Measurements from ENCODE around the gene ADA. TPM values are rescaled to one million over a fixed set of nuclear protein-coding genes. Genes with fewer than 3 reads are reported as not detected.

ADA gene
- total and polyA plus RNA-seq, 2 of the 4 experiments (the other 2 are of a cell fraction), result 8.1 to 11.0 TPM

- in situ Hi-C loops (cut with MboI; ENCODE audit: low sequenced_read_pairs) (no loop called here), intact Hi-C loops (cut with micrococcal nuclease) (no loop called here), dilution Hi-C loops (cut with HindIII; ENCODE audit: low sequenced_read_pairs, unreplicated experiment) (no loop called here)
- no peak for TF ChIP-seq CEBPB (IDR thresholded peaks at IDR 0.05; ENCODE audit: low read depth, low read length)
- no peak for TF ChIP-seq MXI1 (IDR thresholded peaks at IDR 0.05; ENCODE audit: borderline replicate concordance, low read depth, low read length)
- no peak for TF ChIP-seq USF2 (IDR thresholded peaks at IDR 0.05; ENCODE audit: low read depth, low read length)
- TF ChIP-seq RCOR1 (IDR thresholded peaks at IDR 0.05; ENCODE audit: insufficient replicate concordance, low read length), result no peak
- no peak for TF ChIP-seq BHLHE40 (IDR thresholded peaks at IDR 0.05; ENCODE audit: low read depth, low read length)
- no peak for TF ChIP-seq MAZ (IDR thresholded peaks at IDR 0.05; ENCODE audit: borderline replicate concordance, low read depth, low read length)
- TF ChIP-seq, protein P1, sequence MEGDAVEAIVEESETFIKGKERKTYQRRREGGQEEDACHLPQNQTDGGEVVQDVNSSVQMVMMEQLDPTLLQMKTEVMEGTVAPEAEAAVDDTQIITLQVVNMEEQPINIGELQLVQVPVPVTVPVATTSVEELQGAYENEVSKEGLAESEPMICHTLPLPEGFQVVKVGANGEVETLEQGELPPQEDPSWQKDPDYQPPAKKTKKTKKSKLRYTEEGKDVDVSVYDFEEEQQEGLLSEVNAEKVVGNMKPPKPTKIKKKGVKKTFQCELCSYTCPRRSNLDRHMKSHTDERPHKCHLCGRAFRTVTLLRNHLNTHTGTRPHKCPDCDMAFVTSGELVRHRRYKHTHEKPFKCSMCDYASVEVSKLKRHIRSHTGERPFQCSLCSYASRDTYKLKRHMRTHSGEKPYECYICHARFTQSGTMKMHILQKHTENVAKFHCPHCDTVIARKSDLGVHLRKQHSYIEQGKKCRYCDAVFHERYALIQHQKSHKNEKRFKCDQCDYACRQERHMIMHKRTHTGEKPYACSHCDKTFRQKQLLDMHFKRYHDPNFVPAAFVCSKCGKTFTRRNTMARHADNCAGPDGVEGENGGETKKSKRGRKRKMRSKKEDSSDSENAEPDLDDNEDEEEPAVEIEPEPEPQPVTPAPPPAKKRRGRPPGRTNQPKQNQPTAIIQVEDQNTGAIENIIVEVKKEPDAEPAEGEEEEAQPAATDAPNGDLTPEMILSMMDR (conservative IDR thresholded peaks at IDR 0.05; ENCODE audit: low read depth, low read length), result no peak
- TF ChIP-seq FOS (IDR thresholded peaks at IDR 0.05; ENCODE audit: low read depth, low read length), result no peak
- TF ChIP-seq ELK1 (IDR thresholded peaks at IDR 0.05; ENCODE audit: borderline replicate concordance, low read depth, low read length), result no peak
- no peak for TF ChIP-seq POLR2A (IDR thresholded peaks at IDR 0.05; ENCODE audit: low read depth, low read length)
- H3K4ac ChIP-seq (ENCODE audit: low read depth, low read length), result 0 out of 2 replicates have a peak overlapping the region, but pooled peaks have one; percentile 3
- H3K56ac ChIP-seq (ENCODE audit: extremely low read depth, insufficient read depth, low read length), result no peak overlapping the region
- peaks cover 6% of the 10 kb centered on the region for H3K4me1 ChIP-seq (ENCODE audit: control insufficient read depth, insufficient read depth, low read length)
- CTCF ChIA-PET, result no interaction called here
- H3K23ac ChIP-seq (ENCODE audit: low read depth, low read length), result no peak overlapping the region
- no peak for ATAC-seq (ENCODE audit: low read depth)
- H3K9ac ChIP-seq (ENCODE audit: low read depth, low read length), result peak overlapping the region; percentile 12; the same call in 1 of the 2 replicates
- H3K18ac ChIP-seq (ENCODE audit: low read depth, low read length), result no peak overlapping the region
- H2BK5ac ChIP-seq (ENCODE audit: low read depth, low read length, poor library complexity, severe bottlenecking), result no peak overlapping the region
- H3K9me3 ChIP-seq (ENCODE audit: control insufficient read depth, insufficient read depth, low read length), result peaks cover 5% of the 10 kb centered on the region; the same call in 1 of the 2 replicates
- H3K27ac ChIP-seq (ENCODE audit: insufficient read depth, low read length), result no peak overlapping the region
- BruUV-seq (replicated peaks), result no TSS peak
- H4K20me1 ChIP-seq (ENCODE audit: insufficient read depth, low read length), result no peaks in the 10 kb centered on the region
- H3K14ac ChIP-seq (replicated peaks; ENCODE audit: low read depth, low read length), result no peak overlapping the region
- H2AK9ac ChIP-seq (replicated peaks; ENCODE audit: low read depth, low read length, poor library complexity), result peak overlapping the region; percentile 2
- no peak overlapping the region for H2BK120ac ChIP-seq (ENCODE audit: low read depth, low read length)
- H3K9me1 ChIP-seq (ENCODE audit: insufficient read depth, low read length), result peaks cover 4% of the 10 kb centered on the region; the same call in 1 of the 2 replicates
- peak overlapping the region; percentile 71 for H3K4me2 ChIP-seq (ENCODE audit: low read depth, low read length)
- POLR2A ChIA-PET (ENCODE audit: unreplicated experiment), result no interaction called here
- WGBS, 2 experiments (ENCODE audit: extremely low coverage in 2 of 2, insufficient read length in 1 of 2), result 0% methylated on average over 23 of the region's 33 CpGs; no CpG with 5 or more reads in 1 of the 2 experiments
- no peaks in the 10 kb centered on the region for H3K36me3 ChIP-seq (ENCODE audit: control insufficient read depth, insufficient read depth, low read length)
- H3K4me3 ChIP-seq (ENCODE audit: insufficient read depth, low read depth, low read length), result peak overlapping the region; percentile 94
- no peak overlapping the region for H4K91ac ChIP-seq (ENCODE audit: insufficient read depth, low read depth, low read length)
- H4K8ac ChIP-seq (ENCODE audit: low read depth in 2 of 2, low read length in 2 of 2), result no peak overlapping the region
- H4K5ac ChIP-seq (ENCODE audit: low read depth, low read length), result no peak overlapping the region
- no peak overlapping the region for H2AK5ac ChIP-seq (ENCODE audit: low read depth, low read length)
- H3K79me1 ChIP-seq (ENCODE audit: low read depth in 1 of 2, low read length in 2 of 2), result peaks cover 0 to 4% of the 10 kb centered on the region in 2 experiments; a peak in 2 of 4 replicates
- peaks cover 27% of the 10 kb centered on the region for H3K27me3 ChIP-seq (ENCODE audit: control insufficient read depth, insufficient read depth, low read length)
- peak overlapping the region; percentile 85 for H2AFZ ChIP-seq (replicated peaks; ENCODE audit: low read length, poor library complexity)
- no peak overlapping the region for H2BK20ac ChIP-seq (ENCODE audit: low read depth, low read length)
- H2BK15ac ChIP-seq (ENCODE audit: low read depth, low read length), result no peak overlapping the region
- DNase-seq, result no peak
Measured at GRCh38 chr20:44651434-44651683, 140 bp downstream of the ADA start.
